ENCODE data around the gene SLC30A7.
"Not testable (repeated sequence)": the region's sequence is repeated elsewhere in the genome, so short reads cannot be mapped to it uniquely, and the experiment has no call there.

The SLC30A7 gene

GRCh38 chr1:100950781-100951180 lies 54.9 kb downstream of the SLC30A7 start:
- H3K9me3 ChIP-seq (ENCODE audit: control insufficient read depth, low read length) = no peaks in the 10 kb centered on the region
- H3K4me1 ChIP-seq (ENCODE audit: control insufficient read depth, insufficient read depth, low read length, poor library complexity, severe bottlenecking) = peaks cover 5% of the 10 kb centered on the region
- H3K36me3 ChIP-seq (ENCODE audit: control insufficient read depth, insufficient read depth, low read length) = peaks cover 17% of the 10 kb centered on the region
- 41 to 53% methylated on average over 3 to 4 of the region's 4 CpGs for WGBS, 2 experiments (ENCODE audit: insufficient coverage in 2 of 2)
- H3K4me3 ChIP-seq (ENCODE audit: extremely low read depth, insufficient read depth, low read length, poor library complexity, severe bottlenecking) = no peak overlapping the region
- H3K27ac ChIP-seq (ENCODE audit: low read depth, low read length, severe bottlenecking) = no peak overlapping the region

GRCh38 chr1:100952104-100952745 lies 56.3 kb downstream of the SLC30A7 start:
- Histone ChIP-seq H3K27ac (ENCODE audit: low read depth, low read length, severe bottlenecking) (no peak overlapping the region), H3K4me3 (ENCODE audit: extremely low read depth, insufficient read depth, low read length, poor library complexity, severe bottlenecking) (no peak overlapping the region), H3K36me3 (ENCODE audit: control insufficient read depth, insufficient read depth, low read length) (peaks cover 17% of the 10 kb centered on the region), H3K9me3 (ENCODE audit: control insufficient read depth, low read length) (no peaks in the 10 kb centered on the region), H3K4me1 (ENCODE audit: control insufficient read depth, insufficient read depth, low read length, poor library complexity, severe bottlenecking) (peaks cover 5% of the 10 kb centered on the region)
- WGBS, 2 experiments (ENCODE audit: insufficient coverage in 2 of 2) = 86 to 92% methylated on average over 1 to 2 of the region's 4 CpGs

GRCh38 chr1:100952970-100953369 lies 57.1 kb downstream of the SLC30A7 start:
- H3K4me1 ChIP-seq (ENCODE audit: control insufficient read depth, insufficient read depth, low read length, poor library complexity, severe bottlenecking); H3K4me3 ChIP-seq (ENCODE audit: extremely low read depth, insufficient read depth, low read length, poor library complexity, severe bottlenecking); H3K27ac ChIP-seq (ENCODE audit: low read depth, low read length, severe bottlenecking); H3K9me3 ChIP-seq (ENCODE audit: control insufficient read depth, low read length): not testable (repeated sequence)
- WGBS, 2 experiments (ENCODE audit: insufficient coverage in 2 of 2) = no CpG with 5 or more reads among the region's 1 CpG
- peaks cover 17% of the 10 kb centered on the region for H3K36me3 ChIP-seq (ENCODE audit: control insufficient read depth, insufficient read depth, low read length)

GRCh38 chr1:100953960-100954730 lies 58.3 kb downstream of the SLC30A7 start:
- Histone ChIP-seq H3K9me3 (ENCODE audit: control insufficient read depth, low read length) (no peaks in the 10 kb centered on the region), H3K36me3 (ENCODE audit: control insufficient read depth, insufficient read depth, low read length) (peaks cover 17% of the 10 kb centered on the region), H3K4me1 (ENCODE audit: control insufficient read depth, insufficient read depth, low read length, poor library complexity, severe bottlenecking) (peaks cover 2% of the 10 kb centered on the region), H3K4me3 (ENCODE audit: extremely low read depth, insufficient read depth, low read length, poor library complexity, severe bottlenecking) (no peak overlapping the region), H3K27ac (ENCODE audit: low read depth, low read length, severe bottlenecking) (no peak overlapping the region)
- WGBS, 2 experiments (ENCODE audit: insufficient coverage in 2 of 2) = no CpG with 5 or more reads among the region's 2 CpGs

GRCh38 chr1:100955322-100955721 lies 59.4 kb downstream of the SLC30A7 start:
- Histone ChIP-seq H3K27ac (ENCODE audit: low read depth, low read length, severe bottlenecking) (no peak overlapping the region), H3K36me3 (ENCODE audit: control insufficient read depth, insufficient read depth, low read length) (peaks cover 17% of the 10 kb centered on the region), H3K4me1 (ENCODE audit: control insufficient read depth, insufficient read depth, low read length, poor library complexity, severe bottlenecking) (no peaks in the 10 kb centered on the region), H3K9me3 (ENCODE audit: control insufficient read depth, low read length) (no peaks in the 10 kb centered on the region), H3K4me3 (ENCODE audit: extremely low read depth, insufficient read depth, low read length, poor library complexity, severe bottlenecking) (no peak overlapping the region)
- 80% methylated on average over 1 of the region's 1 CpG; no CpG with 5 or more reads in 1 of the 2 experiments for WGBS, 2 experiments (ENCODE audit: insufficient coverage in 2 of 2)

GRCh38 chr1:100959502-100960060 lies 63.7 kb downstream of the SLC30A7 start:
- Histone ChIP-seq H3K9me3 (ENCODE audit: control insufficient read depth, low read length) (no peaks in the 10 kb centered on the region), H3K36me3 (ENCODE audit: control insufficient read depth, insufficient read depth, low read length) (peaks cover 10% of the 10 kb centered on the region), H3K27ac (ENCODE audit: low read depth, low read length, severe bottlenecking) (no peak overlapping the region), H3K4me3 (ENCODE audit: extremely low read depth, insufficient read depth, low read length, poor library complexity, severe bottlenecking) (no peak overlapping the region), H3K4me1 (ENCODE audit: control insufficient read depth, insufficient read depth, low read length, poor library complexity, severe bottlenecking) (no peaks in the 10 kb centered on the region)
- WGBS, 2 experiments (ENCODE audit: insufficient coverage in 2 of 2) = 91 to 100% methylated on average over 4 of the region's 5 CpGs

GRCh38 chr1:100960098-100960497 lies 64.2 kb downstream of the SLC30A7 start:
- H3K36me3 ChIP-seq (ENCODE audit: control insufficient read depth, insufficient read depth, low read length) = peaks cover 11% of the 10 kb centered on the region
- WGBS, 2 experiments (ENCODE audit: insufficient coverage in 2 of 2) = 83 to 100% methylated on average over 1 of the region's 1 CpG

GRCh38 chr1:100968621-100969020 lies 72.7 kb downstream of the SLC30A7 start:
- Histone ChIP-seq H3K27ac (ENCODE audit: low read depth, low read length, severe bottlenecking) (no peak overlapping the region), H3K9me3 (ENCODE audit: control insufficient read depth, low read length) (no peaks in the 10 kb centered on the region), H3K4me1 (ENCODE audit: control insufficient read depth, insufficient read depth, low read length, poor library complexity, severe bottlenecking) (peaks cover 5% of the 10 kb centered on the region), H3K36me3 (ENCODE audit: control insufficient read depth, insufficient read depth, low read length) (peaks cover 27% of the 10 kb centered on the region), H3K4me3 (ENCODE audit: extremely low read depth, insufficient read depth, low read length, poor library complexity, severe bottlenecking) (no peak overlapping the region)
- no CpG with 5 or more reads among the region's 1 CpG for WGBS, 2 experiments (ENCODE audit: insufficient coverage in 2 of 2)

More at GRCh38 chr1:100960098-100960497, 64.2 kb downstream of the SLC30A7 start:
- H3K4me1 ChIP-seq (ENCODE audit: control insufficient read depth, insufficient read depth, low read length, poor library complexity, severe bottlenecking) = no peaks in the 10 kb centered on the region
- no peaks in the 10 kb centered on the region for H3K9me3 ChIP-seq (ENCODE audit: control insufficient read depth, low read length)
- H3K4me3 ChIP-seq (ENCODE audit: extremely low read depth, insufficient read depth, low read length, poor library complexity, severe bottlenecking) = no peak overlapping the region
- H3K27ac ChIP-seq (ENCODE audit: low read depth, low read length, severe bottlenecking) = no peak overlapping the region

GRCh38 chr1:100969327-100969726 lies 73.4 kb downstream of the SLC30A7 start:
- peaks cover 26% of the 10 kb centered on the region for H3K36me3 ChIP-seq (ENCODE audit: control insufficient read depth, insufficient read depth, low read length)
- H3K4me3 ChIP-seq (ENCODE audit: extremely low read depth, insufficient read depth, low read length, poor library complexity, severe bottlenecking) = no peak overlapping the region
- H3K9me3 ChIP-seq (ENCODE audit: control insufficient read depth, low read length) = no peaks in the 10 kb centered on the region
- no peak overlapping the region for H3K27ac ChIP-seq (ENCODE audit: low read depth, low read length, severe bottlenecking)
- peaks cover 5% of the 10 kb centered on the region for H3K4me1 ChIP-seq (ENCODE audit: control insufficient read depth, insufficient read depth, low read length, poor library complexity, severe bottlenecking)
- 93 to 100% methylated on average over 1 to 2 of the region's 2 CpGs for WGBS, 2 experiments (ENCODE audit: insufficient coverage in 2 of 2)

- no CpG with 5 or more reads among the region's 1 CpG for WGBS, 2 experiments (ENCODE audit: insufficient coverage in 2 of 2)
- peaks cover 18% of the 10 kb centered on the region for H3K36me3 ChIP-seq (ENCODE audit: control insufficient read depth, insufficient read depth, low read length)
- peaks cover 7% of the 10 kb centered on the region for H3K4me1 ChIP-seq (ENCODE audit: control insufficient read depth, insufficient read depth, low read length, poor library complexity, severe bottlenecking)
- no peaks in the 10 kb centered on the region for H3K9me3 ChIP-seq (ENCODE audit: control insufficient read depth, low read length)
- peak overlapping the region; percentile 60 for H3K27ac ChIP-seq (ENCODE audit: low read depth, low read length, severe bottlenecking)
- no peak overlapping the region for H3K4me3 ChIP-seq (ENCODE audit: extremely low read depth, insufficient read depth, low read length, poor library complexity, severe bottlenecking)
Measured at GRCh38 chr1:100971021-100971420, 75.1 kb downstream of the SLC30A7 start.

All from mesodermal cell (in vitro differentiated cells).